GF-D8 (cell line): ENCODE data around the gene LY6G6F.

Experiments used
- DNase-seq: peaks from one replicate; lab custom pipeline; 2025; lab: John Stamatoyannopoulos, UW

LY6G6F gene

DNA sequence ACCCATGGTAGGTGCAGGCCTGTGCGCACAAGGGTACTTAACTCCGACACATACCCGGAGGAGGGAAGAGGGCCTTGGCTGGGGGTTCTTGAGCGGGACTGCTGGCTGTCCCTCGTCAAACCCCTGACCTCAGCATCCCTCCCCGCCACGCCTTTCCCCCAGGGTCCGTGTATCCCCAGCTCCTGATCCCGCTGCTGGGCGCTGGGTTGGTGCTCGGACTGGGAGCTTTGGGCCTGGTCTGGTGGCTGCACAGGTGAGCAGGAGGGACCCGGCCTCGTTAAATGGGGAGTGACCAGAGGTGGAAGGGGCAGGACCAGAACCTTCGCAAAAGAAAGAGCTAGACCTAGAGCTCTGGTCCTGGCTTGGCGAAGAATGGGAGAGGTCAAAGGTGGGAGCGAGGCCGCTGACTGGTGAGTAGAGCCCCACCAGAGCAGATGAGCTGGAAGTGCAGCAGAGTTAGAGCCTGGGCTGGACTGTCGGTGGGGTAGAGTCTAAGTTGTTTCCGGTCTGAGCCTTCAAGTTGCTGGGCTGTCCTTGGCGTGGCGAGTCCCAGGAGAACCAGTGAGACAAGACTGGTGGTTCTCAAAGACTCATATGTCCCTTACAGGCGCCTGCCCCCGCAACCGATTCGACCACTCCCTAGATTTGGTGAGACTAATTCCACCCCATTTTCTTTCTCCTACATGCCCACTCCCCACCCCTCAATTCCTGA is 17.5 kb downstream of the LY6G6F start:
- DNase-seq: no peak

DNA sequence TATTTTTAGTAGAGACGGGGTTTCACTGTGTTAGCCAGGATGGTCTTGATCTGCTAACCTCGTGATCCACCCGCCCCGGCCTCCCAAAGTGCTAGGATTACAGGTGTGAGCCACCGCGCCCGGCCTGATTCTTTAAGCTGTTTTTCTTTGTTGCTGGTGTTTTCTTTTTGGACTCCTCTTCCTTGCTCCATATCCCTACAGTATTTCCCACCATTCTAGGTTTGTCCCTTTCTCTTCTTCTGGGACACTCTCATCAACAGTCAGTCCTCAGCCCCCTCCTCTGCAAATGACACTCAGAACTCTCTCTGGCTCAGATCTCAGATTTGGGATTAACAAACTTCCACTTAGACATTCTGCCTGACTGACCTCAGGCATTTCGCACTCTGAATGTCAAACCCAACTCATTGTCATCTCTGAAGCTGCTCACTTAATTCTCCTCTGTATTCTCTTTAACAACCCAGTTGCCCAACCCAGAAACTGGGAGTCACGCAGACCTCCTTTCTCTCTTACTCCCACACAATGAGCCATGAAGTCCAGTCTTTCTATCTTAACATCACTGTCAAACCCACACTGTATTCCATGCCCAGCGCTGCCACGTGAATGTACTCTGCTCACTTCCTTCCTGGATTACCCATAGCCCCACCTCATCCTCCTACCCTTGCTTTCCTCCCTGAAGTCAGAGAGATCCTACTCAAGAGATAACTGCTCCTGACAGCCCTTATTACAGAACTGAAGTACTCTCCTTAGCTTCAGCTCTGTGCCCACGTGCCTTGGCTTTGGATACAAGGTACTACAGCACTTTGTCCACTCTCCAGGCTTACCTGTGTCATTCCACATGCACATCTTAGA is 19.1 kb downstream of the LY6G6F start:
- peak; percentile 83 for DNase-seq

- no peak for DNase-seq
These were observed 20.5 kb downstream of the LY6G6F start for GRCh38 chr6:31727034-31727716.

GRCh38 chr6:31727717-31728671 is 21.3 kb downstream of the LY6G6F start:
- DNase-seq: peak; percentile 87

GRCh38 chr6:31728767-31729514 is 22.3 kb downstream of the LY6G6F start, which contains the start of gene DDAH2:
Gene DDAH2 (minus strand): TSS chr6:31729299. CDS start chr6:31729161, 138 bp downstream.
- no peak for DNase-seq

- DNase-seq: peak; percentile 33
These were observed 22.9 kb downstream of the LY6G6F start for GRCh38 chr6:31729515-31729978.

- no peak for DNase-seq
These were observed 23.4 kb downstream of the LY6G6F start for GRCh38 chr6:31729979-31730630.

DNA sequence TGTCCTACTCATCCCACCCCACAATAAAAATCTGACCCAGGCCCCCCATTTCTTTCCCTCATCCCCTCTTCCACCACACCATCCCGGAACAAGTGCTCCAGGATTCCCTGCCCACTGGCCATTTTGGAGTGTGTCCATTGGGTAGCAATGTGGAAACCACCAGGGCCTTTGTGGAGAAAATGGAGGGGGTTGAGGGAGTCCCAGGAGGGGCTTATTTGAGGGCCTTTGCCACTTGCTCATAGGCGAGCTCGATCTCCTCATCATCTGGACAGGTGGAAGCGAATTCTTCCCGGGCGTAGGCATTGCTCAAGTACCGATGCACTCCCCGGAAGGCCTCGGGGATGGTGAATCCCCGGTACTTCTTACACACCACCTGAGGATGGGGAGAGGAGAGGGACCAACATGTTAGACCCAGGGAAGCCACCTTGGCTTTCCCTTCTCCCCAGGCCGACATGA is 24.0 kb downstream of the LY6G6F start:
- DNase-seq: no peak

DNA sequence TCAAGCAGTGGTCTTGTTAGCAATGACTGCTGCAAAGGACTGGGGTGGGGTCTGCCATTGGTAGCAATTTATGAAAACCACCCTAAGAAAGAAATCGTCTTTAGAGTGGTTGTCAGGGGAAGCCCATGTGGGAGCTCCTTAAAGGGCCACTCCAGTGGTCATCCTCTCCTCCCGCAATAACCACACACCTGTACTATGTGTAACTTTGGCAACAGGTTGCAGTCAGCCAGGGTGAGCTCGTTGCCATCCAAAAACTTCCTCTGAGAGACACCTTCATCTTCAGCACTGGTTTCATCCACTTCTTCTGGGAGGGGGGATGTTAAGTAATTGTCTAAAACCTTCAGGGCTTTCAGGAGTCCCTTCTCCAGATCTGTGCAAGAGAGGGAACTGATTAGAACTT is 25.4 kb downstream of the LY6G6F start:
- no peak for DNase-seq

DNA sequence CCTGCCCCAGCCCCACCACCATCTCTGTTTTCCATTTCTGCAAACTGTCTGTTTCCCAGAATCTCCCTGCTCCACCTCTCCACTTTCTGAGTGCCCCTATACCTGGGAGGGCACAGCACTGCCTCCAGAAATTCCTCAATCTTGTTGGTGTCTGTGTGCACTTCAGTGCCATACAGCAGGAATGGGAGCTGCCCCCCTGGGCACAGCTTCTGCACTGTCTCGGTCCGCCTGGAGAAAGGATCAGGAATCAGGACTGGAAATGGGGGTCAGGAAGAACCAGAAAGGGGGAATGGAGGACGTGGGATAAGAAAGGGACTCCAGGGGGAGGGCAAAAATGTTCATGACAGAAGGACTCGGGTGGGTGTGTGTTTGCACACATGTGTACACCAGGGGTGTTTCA is 27.1 kb downstream of the LY6G6F start:
- DNase-seq: no peak

DNA sequence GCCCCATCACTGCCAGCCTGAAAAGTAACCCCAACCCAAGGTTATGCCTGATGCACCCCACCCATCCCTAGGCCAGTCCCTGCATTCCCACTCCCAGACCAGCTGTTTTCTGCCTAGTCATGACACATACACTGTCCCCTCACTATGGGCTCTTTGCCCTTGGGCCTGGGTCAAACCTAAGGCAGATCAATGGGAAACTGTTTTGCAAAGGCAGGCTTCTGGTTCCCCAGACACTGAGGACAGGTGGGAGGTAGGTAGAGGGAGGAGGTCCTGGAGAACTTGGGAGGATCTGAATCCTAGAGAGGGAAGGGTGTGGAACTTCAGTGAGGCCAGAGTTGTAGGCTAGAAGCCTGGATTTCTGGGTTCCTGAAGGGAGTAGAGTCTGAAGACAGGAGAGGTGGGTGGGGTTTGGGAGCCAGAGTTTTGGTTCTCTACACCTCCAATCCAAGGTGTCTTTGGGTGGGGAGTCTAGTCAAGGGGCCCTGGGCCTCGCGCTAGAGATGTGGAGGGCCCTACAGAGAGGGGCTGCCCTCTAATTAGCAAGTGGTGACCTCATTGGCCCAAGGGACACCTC is 27.7 kb downstream of the LY6G6F start:
- DNase-seq: no peak

DNA sequence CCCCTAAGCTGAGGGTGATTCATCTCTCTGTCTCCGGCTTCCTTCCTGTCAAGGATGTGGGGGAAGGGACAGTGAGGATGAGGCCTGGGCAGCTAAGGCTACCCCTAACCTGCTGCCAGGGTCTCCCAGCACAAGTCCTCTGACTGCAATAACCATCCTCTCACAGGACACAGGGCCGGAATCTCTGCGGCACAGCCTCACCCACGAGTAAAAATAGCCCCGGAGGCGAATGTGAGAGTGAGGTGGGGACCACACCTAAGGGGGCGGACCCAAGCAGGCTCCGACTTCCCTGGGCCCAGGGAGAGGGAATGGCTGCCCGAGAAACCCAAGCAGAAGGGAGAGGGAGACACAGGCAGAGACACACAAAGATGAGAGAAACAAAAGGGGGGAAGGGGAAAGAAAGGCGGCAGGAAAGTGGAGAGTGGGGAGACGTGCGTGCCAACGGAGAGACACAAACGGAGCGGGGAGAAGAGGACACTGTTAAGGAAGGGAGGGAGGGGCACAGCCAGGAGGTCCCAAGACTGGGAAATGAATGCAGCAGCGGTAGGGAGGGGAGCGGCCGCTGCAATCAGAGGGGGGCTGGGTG is 28.2 kb downstream of the LY6G6F start:
- DNase-seq: peak; percentile 52

GRCh38 chr6:31736021-31736767 is 29.5 kb downstream of the LY6G6F start, which contains the start of gene CLIC1:
Gene CLIC1 (minus strand): TSS chr6:31736530. CDS start chr6:31736300, 230 bp downstream.
- peak; percentile 81 for DNase-seq

DNA sequence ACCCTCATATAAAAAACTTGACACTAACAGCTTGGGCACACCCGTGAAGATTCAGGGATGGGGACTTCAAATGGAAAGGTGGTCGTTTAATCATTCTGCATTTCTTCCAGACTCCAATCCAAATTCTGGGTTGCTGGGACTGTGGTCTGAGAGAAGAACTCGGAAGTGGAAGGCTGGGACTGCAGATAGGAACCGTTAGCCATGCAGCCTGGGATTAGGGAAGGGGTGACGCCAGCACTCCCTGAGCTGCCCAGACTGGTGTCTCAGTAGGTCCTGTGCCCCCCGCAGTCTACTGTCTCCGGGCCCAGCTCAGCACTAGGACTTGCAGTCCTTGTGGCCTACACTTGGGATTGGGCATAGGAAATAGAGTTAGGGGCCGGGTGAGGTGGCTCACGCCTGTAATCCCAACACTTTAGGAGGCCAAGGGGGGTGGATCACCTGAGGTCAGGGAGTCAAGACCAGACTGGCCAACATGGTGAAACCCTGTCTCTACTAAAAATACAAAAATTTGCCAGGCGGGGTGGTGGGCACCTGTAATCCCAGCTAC is 30.2 kb downstream of the LY6G6F start:
- DNase-seq: peak; percentile 30

DNA sequence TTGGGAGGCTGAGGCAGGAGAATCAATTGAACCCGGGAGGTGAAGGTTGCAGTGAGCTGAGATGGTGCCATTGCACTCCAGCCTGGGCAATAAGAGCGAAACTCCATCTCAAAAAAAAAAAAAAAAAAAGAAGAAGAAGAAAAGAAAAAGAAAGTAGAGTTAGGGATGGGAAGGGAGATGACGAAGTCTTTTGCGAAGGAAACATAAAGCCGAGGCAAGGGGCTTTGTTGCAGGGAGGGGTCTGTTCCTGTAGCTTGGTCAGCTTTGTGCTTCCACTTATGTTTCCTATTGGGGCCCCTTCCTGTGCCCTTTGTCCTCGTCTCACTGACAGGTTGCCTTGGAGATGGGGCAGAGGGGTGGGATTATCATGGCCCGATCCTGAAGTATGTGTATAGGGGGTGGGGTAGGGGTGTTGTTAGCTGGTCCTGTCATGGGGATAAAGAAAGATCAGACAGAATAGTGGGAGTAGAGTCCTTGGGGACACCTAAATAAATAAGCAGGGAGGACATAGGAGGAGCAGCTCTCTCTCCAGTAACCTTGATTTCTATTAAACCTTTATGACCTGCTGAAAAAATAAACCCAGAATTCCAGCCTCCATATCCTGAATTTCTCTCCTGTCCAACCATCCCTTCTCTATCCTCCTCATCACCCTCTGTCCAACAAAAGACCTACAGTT is 30.8 kb downstream of the LY6G6F start:
- DNase-seq: peak; percentile 84

- peak; percentile 97 for DNase-seq
These were observed 31.6 kb downstream of the LY6G6F start for GRCh38 chr6:31737991-31738979.
